CD4-positive, alpha-beta T cell treated with Interleukin-6 for 4 hours (primary cell): ENCODE measurements around the gene TMEM267.
"Not testable (repeated sequence)": the region's sequence is repeated elsewhere in the genome, so short reads cannot be mapped to it uniquely, and the experiment has no call there.

ENCODE experiments used
- DNase-seq: peaks from one replicate; pipeline ENCODE4 v3.0.0-alpha.2; 2020; ENCODE audit warnings: mixed read lengths

The TMEM267 gene

GRCh38 chr5:43483298-43484105 is at the start of gene TMEM267:
Gene TMEM267 (minus strand): TSS chr5:43483865. CDS start chr5:43453969, 29,896 bp downstream.
- peak; percentile 90 for DNase-seq

DNA sequence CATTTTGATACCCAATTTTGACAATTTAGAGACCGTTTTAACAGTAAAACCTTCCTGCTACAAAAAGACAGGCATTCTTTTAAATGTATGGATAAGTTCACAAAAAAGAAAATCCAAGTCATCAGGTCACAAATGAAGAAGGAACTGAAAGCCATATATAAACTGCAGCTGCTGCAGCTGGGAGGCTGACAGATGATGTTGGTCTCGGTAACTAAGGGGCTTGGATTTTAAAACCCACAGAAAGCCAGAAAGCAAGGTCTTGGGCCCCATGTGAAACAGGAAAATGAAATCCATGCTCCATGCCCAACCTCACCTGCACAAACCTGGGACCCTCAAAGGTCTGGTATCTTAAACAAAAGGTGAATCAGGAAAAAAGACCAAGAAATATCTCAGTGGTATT is 47.0 kb upstream of the TMEM267 start:
- DNase-seq = no peak

DNA sequence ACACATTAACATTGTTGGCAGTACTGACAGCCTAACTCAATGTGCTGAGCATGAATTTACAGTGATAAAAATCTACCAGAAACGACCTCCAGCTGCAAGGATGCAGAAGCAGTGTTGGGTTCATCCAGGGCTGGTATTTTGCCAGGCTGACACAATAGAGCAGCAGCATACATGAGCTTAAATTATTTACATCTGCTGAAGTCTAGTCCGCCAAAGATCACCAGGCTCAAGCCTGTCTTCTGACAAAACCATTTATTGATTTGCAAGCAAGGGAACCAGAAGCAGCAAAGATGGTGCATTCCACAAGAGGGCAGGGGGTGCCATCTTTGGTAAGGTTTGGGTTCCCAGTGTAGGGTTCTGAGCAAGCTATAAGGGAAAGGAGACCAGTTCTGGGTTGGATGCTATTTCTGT is 40.0 kb upstream of the TMEM267 start:
- no peak for DNase-seq

DNA sequence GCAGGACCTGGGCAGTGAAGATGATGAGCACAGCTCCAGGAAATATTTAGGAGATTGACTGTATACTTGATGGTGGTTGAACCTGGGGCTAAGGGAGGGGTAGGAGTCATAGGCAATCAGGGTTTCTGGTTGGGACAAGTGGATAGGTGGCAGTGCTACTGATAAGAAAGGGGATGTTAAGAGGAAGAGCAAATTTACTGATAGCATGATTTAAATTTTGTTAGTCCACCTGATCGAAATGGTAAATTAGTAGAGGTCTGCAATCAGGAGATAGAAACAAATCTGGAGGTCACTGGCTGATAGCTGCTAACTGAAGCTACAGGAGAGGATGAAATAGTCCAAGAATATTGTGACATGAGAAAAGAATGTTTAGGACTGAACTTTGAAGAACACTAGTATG is 37.0 kb upstream of the TMEM267 start:
- no peak for DNase-seq

DNA sequence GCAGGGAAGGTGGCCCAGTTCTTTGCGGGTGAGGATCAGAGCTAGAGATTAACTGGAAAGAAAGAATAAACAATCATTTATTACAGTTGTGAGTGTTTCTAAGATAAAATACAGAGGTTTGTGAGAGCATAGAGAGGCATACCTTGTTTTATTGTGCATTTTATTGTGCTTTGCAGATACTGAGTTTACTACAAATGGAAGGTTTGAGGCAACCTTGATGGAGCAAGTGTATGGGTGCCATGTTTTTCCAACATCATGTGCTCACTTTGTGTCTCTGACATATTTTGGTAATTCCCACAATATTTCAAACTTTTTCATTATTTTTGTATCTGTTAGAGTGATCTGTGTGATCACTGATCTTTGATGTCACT is 32.0 kb upstream of the TMEM267 start:
- DNase-seq = no peak

GRCh38 chr5:43514816-43515677 is 31.4 kb upstream of the TMEM267 start, which contains the start of gene C5orf34:
Gene C5orf34 (minus strand): TSS chr5:43515148. CDS start chr5:43509339, 5,809 bp downstream.
- peak; percentile 97 for DNase-seq

DNA sequence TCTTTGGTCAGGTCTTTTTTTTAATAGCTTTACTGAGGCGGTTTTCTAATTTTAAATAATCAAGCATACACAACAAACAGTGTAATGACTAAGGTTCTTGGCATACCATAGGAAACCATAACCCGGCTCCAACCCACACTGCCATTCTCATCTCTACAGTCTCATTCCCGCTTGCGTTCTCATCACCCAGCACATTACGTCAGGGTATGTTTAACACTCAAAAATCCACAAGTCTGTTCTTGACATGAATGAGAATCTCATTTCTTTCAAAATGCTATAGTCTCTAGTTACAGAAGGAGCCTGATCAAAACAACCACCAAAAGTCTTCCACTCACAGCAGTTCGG is 30.8 kb upstream of the TMEM267 start:
- no peak for DNase-seq

GRCh38 chr5:43514025-43514424 is 30.4 kb upstream of the TMEM267 start:
- DNase-seq = no peak

DNA sequence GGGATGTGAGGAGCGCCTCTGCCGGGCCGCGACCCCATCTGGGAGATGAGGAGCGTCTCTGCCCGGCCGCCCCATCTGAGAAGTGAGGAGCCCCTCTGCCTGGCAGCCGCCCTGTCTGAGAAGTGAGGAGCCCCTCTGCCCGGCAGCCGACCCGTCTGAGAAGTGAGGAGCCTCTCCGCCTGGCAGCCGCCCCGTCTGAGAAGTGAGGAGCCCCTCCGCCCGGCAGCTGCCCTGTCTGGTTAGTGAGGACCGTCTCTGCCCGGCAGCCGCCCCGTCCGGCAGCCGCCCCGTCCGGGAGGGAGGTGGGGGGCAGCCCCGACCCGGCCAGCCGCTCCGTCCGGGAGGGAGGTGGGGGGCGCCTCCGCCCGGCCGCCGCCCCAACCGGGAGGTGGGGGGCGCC is 27.4 kb upstream of the TMEM267 start:
- DNase-seq = not testable (repeated sequence)

DNA sequence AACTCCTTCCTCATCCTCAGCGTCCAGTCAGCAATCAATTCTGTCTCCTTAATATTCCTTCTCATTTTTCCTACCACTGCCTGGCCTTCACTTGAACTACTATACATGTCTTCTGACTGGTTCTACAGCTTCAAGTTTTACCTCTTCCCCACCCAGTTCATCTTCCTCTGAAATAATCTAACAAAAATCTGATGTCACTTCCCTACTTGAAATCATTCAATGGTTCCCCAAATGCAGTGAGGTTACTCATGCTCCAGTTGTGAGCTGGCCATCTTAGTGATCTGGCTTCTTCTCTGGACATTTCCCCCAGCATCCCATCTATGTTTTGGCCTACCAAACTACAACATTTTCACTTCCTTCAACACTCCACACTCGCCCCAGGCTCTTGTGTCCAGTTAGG is 14.9 kb upstream of the TMEM267 start:
- DNase-seq = no peak

GRCh38 chr5:43497311-43498104 is 13.8 kb upstream of the TMEM267 start:
- DNase-seq = no peak

DNA sequence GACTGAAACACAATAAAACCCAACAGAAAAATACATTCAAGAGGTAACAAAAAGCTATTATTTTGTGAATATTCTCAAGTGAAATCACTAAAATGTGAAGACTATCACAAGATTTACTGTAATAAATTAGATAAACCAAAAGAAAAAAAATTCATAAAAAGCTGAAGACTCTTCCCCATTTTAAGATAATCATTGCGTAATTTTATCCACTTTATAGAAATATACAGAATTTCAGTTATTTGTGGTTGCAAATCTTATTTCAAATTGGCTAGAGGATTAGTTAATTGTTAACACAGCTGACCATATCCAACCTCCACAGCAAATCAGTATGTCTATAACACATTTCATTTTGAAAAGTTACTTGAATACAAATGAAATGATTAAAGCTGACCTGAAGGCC is 7.7 kb upstream of the TMEM267 start:
- DNase-seq = no peak

GRCh38 chr5:43486353-43486752 is 2.7 kb upstream of the TMEM267 start:
- DNase-seq = no peak

- DNase-seq = peak; percentile 32
Measured at GRCh38 chr5:43485406-43485805, 1.7 kb upstream of the TMEM267 start.

GRCh38 chr5:43484106-43484849 is 613 bp upstream of the TMEM267 start:
- peak; percentile 89 for DNase-seq

GRCh38 chr5:43482490-43483297 is 971 bp downstream of the TMEM267 start:
- no peak for DNase-seq

GRCh38 chr5:43469671-43470391 is 13.8 kb downstream of the TMEM267 start:
- DNase-seq = no peak

DNA sequence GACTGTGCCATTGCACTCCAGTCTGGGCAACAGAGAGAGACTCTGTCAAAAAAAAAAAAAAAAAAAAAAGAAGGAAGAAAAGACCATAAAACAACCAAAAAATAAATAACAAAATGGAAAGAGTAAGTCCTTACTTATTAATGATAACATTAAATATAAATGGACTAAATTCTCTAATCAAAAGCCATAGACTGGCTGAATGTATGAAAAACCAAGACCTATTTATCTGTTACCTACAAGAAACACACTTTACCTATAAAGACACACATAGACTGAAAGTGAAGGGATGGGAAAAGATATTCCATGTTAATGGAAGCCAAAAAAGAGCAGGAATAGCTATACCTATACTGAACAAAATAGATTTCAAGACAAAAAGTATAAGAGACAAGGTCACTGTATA is 16.6 kb downstream of the TMEM267 start:
- no peak for DNase-seq

DNA sequence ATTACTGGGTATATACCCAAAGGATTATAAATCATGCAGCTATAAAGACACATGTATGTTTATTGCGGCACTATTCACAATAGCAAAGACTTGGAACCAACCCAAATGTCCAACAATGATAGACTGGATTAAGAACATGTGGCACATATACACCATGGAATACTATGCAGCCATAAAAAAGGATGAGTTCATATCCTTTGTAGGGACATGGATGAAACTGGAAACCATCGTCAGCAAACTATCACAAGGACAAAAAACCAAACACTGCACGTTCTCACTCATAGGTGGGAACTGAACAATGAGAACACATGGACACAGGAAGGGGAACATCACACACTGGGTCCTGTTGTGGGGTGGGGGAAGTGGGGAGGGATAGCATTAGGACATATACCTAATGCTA is 18.2 kb downstream of the TMEM267 start:
- not testable (repeated sequence) for DNase-seq

DNA sequence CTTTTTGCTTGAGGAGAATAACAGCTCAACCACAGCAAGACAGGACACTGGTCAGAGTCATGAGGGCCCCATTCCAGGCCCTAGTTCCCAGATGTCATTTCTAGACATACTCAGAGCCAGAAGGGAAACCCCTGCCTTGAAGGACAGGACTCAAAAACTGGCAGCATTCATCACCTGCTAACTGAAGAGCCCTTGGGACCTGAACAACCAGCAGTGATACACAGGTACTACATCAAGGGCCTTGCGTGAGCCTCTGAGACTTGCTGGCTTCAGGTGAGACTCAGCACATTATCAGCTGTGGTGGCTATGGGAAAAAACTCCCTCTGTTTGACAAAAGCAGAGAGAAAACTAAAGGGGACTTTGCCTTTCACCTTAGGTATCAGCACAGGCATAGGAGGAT is 22.6 kb downstream of the TMEM267 start:
- DNase-seq = no peak

DNA sequence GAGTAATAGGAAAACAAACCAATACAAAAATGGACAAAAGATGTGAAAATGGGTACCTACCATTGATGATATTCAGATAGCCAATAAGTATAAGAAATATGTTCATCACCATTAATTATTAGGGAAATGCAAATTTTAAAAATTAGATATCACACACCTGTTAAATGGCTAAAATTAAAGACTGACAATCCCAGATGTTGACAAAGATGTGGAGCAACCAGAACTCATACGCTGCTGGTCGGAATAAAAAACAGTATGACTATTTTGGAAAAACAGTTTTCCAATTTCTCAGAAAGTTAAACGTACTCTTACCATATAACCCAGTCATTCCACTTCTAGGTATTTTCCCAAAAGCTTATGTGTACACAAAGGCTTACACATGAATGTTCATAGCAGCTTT is 27.1 kb downstream of the TMEM267 start:
- no peak for DNase-seq
